ENCODE results near the gene FOXE1. TPM values are rescaled to one million over a fixed set of nuclear protein-coding genes. Genes with fewer than 3 reads are reported as not detected.

Gene FOXE1
- total and polyA plus RNA-seq, 4 donors, result not detected

DNA sequence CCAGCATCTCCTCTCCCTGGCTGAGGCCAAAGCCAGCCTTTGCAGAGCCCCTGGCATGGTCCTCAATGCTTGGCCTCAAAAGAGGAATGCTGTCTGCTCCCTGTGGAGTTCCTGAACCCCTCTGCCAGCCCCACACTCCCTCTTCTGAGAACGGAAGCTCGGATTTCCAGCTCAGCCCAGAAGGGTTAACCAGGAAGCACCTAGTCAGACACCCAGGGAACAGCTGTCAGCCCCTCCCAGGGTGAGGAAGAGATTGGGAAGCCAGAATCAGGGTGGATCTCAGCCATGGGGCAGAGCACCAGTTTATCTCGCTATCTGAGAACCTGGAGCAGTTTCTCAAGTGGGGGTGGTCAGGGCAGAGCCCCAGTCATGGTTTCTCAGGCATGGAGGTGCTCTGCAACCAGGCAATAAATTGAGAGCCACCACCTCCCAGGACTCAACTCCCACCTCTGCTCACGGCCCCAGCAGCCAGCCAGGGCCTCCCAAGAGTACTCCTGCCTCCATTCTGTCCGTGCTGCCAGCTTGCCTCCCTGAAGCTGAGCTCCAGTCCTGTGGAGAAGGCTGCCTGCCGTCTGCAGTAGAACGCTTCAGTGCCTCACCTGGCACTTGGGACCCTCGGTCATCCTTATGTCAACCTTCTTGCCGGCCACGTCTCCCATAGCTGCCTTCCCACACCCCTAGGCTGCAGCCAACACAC is 7.6 kb downstream of the FOXE1 start:
- Histone ChIP-seq H3K4me1 (ENCODE audit: control insufficient read depth in 4 of 4, insufficient read depth in 4 of 4, low read length in 3 of 4) (no peaks in the 10 kb centered on the region), H3K27me3 (ENCODE audit: control insufficient read depth in 4 of 4, insufficient read depth in 4 of 4, low read length in 3 of 4) (peaks cover 10 to 25% (median 13%) of the 10 kb centered on the region in 4 donors), H3K27ac (ENCODE audit: low read depth in 1 of 2, low read length in 2 of 2) (no peak overlapping the region), H3K4me3 (ENCODE audit: low read depth in 1 of 3, low read length in 3 of 3) (no peak overlapping the region), H3K9me3 (ENCODE audit: control insufficient read depth in 4 of 4, low read length in 3 of 4) (peaks cover 0 to 10% (median 1%) of the 10 kb centered on the region in 4 donors), H3K36me3 (ENCODE audit: control insufficient read depth in 4 of 4, insufficient read depth in 3 of 4, low read depth in 1 of 4, low read length in 3 of 4) (no peaks in the 10 kb centered on the region), H3K9ac (ENCODE audit: low read depth in 1 of 2, low read length in 2 of 2) (no peak overlapping the region)
- peak; percentile 27 for DNase-seq (ENCODE audit: low spot score)
- WGBS, result 51% methylated on average over 10 of the region's 10 CpGs
- TF ChIP-seq HNF4A (conservative IDR thresholded peaks at IDR 0.05) (no peak), FOXA1 (IDR thresholded peaks at IDR 0.05) (no peak), NR2F2 (IDR thresholded peaks at IDR 0.05) (no peak), EGR1 (IDR thresholded peaks at IDR 0.05; ENCODE audit: low read depth in 2 of 2) (no peak)
- TF ChIP-seq, protein P1, sequence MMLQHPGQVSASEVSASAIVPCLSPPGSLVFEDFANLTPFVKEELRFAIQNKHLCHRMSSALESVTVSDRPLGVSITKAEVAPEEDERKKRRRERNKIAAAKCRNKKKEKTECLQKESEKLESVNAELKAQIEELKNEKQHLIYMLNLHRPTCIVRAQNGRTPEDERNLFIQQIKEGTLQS (IDR thresholded peaks at IDR 0.05), result no peak

DNA sequence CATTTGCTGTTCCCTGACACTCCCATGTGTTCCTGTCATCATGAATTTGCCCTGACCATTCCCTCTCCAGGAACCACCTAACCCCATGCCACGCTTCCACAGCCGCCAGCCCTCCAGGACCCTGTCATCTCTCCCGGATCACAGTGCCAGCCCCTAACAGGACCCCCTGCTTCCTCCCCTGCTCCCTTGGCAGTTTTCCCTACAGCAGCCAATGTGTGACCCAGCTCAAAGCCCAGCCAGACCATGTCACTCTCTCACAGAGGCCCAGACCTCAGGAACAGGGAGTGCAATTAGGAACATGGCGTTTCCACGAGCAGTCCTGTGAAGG is 8.1 kb downstream of the FOXE1 start:
- H3K36me3 ChIP-seq (ENCODE audit: control insufficient read depth in 4 of 4, insufficient read depth in 3 of 4, low read depth in 1 of 4, low read length in 3 of 4), result peaks cover 0 to under 1% (median 0%) of the 10 kb centered on the region in 4 donors
- peak; percentile 28 for DNase-seq (ENCODE audit: low spot score)
- 82% methylated on average over 5 of the region's 5 CpGs for WGBS
- no peaks in the 10 kb centered on the region for H3K4me1 ChIP-seq (ENCODE audit: control insufficient read depth in 4 of 4, insufficient read depth in 4 of 4, low read length in 3 of 4)
- peaks cover 9 to 20% (median 10%) of the 10 kb centered on the region in 4 donors for H3K27me3 ChIP-seq (ENCODE audit: control insufficient read depth in 4 of 4, insufficient read depth in 4 of 4, low read length in 3 of 4)
- no peak overlapping the region for H3K4me3 ChIP-seq (ENCODE audit: low read depth in 1 of 3, low read length in 3 of 3)
- peaks cover 0 to 15% (median 5%) of the 10 kb centered on the region in 4 donors for H3K9me3 ChIP-seq (ENCODE audit: control insufficient read depth in 4 of 4, low read length in 3 of 4)
- H3K9ac ChIP-seq (ENCODE audit: low read depth in 1 of 2, low read length in 2 of 2), result no peak overlapping the region
- no peak overlapping the region for H3K27ac ChIP-seq (ENCODE audit: low read depth in 1 of 2, low read length in 2 of 2)
- TF ChIP-seq HNF4G (IDR thresholded peaks at IDR 0.05) (no peak), FOXA1 (IDR thresholded peaks at IDR 0.05) (no peak), YY1 (IDR thresholded peaks at IDR 0.05) (no peak), FOXA2 (IDR thresholded peaks at IDR 0.05) (no peak), RAD21 (IDR thresholded peaks at IDR 0.05) (no peak), NR2F2 (IDR thresholded peaks at IDR 0.05) (no peak), SP1 (IDR thresholded peaks at IDR 0.05) (no peak), RXRA (IDR thresholded peaks at IDR 0.05) (no peak)
- TF ChIP-seq, protein P2, sequence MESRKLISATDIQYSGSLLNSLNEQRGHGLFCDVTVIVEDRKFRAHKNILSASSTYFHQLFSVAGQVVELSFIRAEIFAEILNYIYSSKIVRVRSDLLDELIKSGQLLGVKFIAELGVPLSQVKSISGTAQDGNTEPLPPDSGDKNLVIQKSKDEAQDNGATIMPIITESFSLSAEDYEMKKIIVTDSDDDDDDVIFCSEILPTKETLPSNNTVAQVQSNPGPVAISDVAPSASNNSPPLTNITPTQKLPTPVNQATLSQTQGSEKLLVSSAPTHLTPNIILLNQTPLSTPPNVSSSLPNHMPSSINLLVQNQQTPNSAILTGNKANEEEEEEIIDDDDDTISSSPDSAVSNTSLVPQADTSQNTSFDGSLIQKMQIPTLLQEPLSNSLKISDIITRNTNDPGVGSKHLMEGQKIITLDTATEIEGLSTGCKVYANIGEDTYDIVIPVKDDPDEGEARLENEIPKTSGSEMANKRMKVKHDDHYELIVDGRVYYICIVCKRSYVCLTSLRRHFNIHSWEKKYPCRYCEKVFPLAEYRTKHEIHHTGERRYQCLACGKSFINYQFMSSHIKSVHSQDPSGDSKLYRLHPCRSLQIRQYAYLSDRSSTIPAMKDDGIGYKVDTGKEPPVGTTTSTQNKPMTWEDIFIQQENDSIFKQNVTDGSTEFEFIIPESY (IDR thresholded peaks at IDR 0.05), result no peak
- TF ChIP-seq, protein P1 (IDR thresholded peaks at IDR 0.05), result no peak
- TF ChIP-seq, protein P3, sequence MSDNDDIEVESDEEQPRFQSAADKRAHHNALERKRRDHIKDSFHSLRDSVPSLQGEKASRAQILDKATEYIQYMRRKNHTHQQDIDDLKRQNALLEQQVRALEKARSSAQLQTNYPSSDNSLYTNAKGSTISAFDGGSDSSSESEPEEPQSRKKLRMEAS (IDR thresholded peaks at IDR 0.05), result no peak

DNA sequence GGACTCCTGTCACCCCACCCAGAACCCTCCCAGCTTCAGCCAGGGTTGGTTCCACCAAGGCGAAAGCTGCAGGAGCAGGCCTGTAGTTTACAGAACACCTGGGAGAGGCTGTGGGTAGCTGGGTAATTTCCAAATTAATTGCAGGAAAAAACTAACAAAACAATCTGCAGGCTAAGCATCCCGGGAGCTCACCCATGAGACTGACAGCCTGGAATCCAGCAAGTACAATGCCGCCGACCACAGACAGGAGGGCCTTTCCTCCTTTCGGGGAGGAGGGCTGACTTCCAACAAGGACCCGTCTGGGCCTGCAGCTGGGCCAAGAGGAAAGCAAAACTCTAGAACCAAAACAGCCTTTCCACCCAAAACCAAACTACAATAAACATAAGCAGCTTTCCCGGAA is 10.3 kb downstream of the FOXE1 start:
- H3K4me3 ChIP-seq (ENCODE audit: low read depth in 1 of 3, low read length in 3 of 3), result no peak overlapping the region
- no peak overlapping the region for H3K27ac ChIP-seq (ENCODE audit: low read depth in 1 of 2, low read length in 2 of 2)
- no peak for DNase-seq (ENCODE audit: low spot score)
- 84% methylated on average over 7 of the region's 7 CpGs for WGBS
- peaks cover 0 to 2% (median 0%) of the 10 kb centered on the region in 4 donors for H3K36me3 ChIP-seq (ENCODE audit: control insufficient read depth in 4 of 4, insufficient read depth in 3 of 4, low read depth in 1 of 4, low read length in 3 of 4)
- H3K9me3 ChIP-seq (ENCODE audit: control insufficient read depth in 4 of 4, low read length in 3 of 4), result peaks cover 0 to 22% (median 8%) of the 10 kb centered on the region in 4 donors
- H3K9ac ChIP-seq (ENCODE audit: low read depth in 1 of 2, low read length in 2 of 2), result no peak overlapping the region
- peaks cover 4 to 7% (median 7%) of the 10 kb centered on the region in 4 donors for H3K27me3 ChIP-seq (ENCODE audit: control insufficient read depth in 4 of 4, insufficient read depth in 4 of 4, low read length in 3 of 4)
- TF ChIP-seq NR2F2 (IDR thresholded peaks at IDR 0.05) (no peak), JUND (IDR thresholded peaks at IDR 0.05) (no peak), SP1 (IDR thresholded peaks at IDR 0.05) (no peak), HNF4A (conservative IDR thresholded peaks at IDR 0.05) (no peak), EGR1 (IDR thresholded peaks at IDR 0.05; ENCODE audit: low read depth in 2 of 2) (no peak), RXRA (IDR thresholded peaks at IDR 0.05) (no peak), FOXA2 (IDR thresholded peaks at IDR 0.05) (no peak), RAD21 (IDR thresholded peaks at IDR 0.05) (no peak), FOXA1 (IDR thresholded peaks at IDR 0.05) (no peak)
- TF ChIP-seq, protein P1 (IDR thresholded peaks at IDR 0.05), result no peak
- TF ChIP-seq, protein P4, sequence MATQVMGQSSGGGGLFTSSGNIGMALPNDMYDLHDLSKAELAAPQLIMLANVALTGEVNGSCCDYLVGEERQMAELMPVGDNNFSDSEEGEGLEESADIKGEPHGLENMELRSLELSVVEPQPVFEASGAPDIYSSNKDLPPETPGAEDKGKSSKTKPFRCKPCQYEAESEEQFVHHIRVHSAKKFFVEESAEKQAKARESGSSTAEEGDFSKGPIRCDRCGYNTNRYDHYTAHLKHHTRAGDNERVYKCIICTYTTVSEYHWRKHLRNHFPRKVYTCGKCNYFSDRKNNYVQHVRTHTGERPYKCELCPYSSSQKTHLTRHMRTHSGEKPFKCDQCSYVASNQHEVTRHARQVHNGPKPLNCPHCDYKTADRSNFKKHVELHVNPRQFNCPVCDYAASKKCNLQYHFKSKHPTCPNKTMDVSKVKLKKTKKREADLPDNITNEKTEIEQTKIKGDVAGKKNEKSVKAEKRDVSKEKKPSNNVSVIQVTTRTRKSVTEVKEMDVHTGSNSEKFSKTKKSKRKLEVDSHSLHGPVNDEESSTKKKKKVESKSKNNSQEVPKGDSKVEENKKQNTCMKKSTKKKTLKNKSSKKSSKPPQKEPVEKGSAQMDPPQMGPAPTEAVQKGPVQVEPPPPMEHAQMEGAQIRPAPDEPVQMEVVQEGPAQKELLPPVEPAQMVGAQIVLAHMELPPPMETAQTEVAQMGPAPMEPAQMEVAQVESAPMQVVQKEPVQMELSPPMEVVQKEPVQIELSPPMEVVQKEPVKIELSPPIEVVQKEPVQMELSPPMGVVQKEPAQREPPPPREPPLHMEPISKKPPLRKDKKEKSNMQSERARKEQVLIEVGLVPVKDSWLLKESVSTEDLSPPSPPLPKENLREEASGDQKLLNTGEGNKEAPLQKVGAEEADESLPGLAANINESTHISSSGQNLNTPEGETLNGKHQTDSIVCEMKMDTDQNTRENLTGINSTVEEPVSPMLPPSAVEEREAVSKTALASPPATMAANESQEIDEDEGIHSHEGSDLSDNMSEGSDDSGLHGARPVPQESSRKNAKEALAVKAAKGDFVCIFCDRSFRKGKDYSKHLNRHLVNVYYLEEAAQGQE (IDR thresholded peaks at IDR 0.05), result no peak
- no peaks in the 10 kb centered on the region for H3K4me1 ChIP-seq (ENCODE audit: control insufficient read depth in 4 of 4, insufficient read depth in 4 of 4, low read length in 3 of 4)

Measured in liver (tissue), 9 donors.